ENCODE results near the gene TSEN2.
"Not testable (repeated sequence)": the region's sequence is repeated elsewhere in the genome, so short reads cannot be mapped to it uniquely, and the experiment has no call there.

The TSEN2 gene

GRCh38 chr3:12507591-12508281 lies 23.5 kb downstream of the TSEN2 start:
- DNase-seq = no peak

GRCh38 chr3:12508291-12508700 lies 24.0 kb downstream of the TSEN2 start:
- DNase-seq = no peak

GRCh38 chr3:12509466-12509865 lies 25.2 kb downstream of the TSEN2 start:
- DNase-seq = no peak

GRCh38 chr3:12512534-12513118 lies 28.3 kb downstream of the TSEN2 start:
- DNase-seq = no peak

GRCh38 chr3:12513694-12514446 lies 29.6 kb downstream of the TSEN2 start:
- DNase-seq = no peak

GRCh38 chr3:12515631-12516030 lies 31.4 kb downstream of the TSEN2 start:
- DNase-seq = no peak

- DNase-seq = no peak
These were observed 32.6 kb downstream of the TSEN2 start for GRCh38 chr3:12516873-12517272.

GRCh38 chr3:12518261-12519028 lies 34.2 kb downstream of the TSEN2 start:
- no peak for DNase-seq

GRCh38 chr3:12521010-12521409 lies 36.7 kb downstream of the TSEN2 start:
- no peak for DNase-seq

- no peak for DNase-seq
These were observed 38.4 kb downstream of the TSEN2 start for GRCh38 chr3:12522721-12523120.

- no peak for DNase-seq
These were observed 43.5 kb downstream of the TSEN2 start for GRCh38 chr3:12527757-12528143.

GRCh38 chr3:12532182-12532581 lies 47.9 kb downstream of the TSEN2 start:
- no peak for DNase-seq

- no peak for DNase-seq
These were observed 52.1 kb downstream of the TSEN2 start for GRCh38 chr3:12536423-12536822.

- DNase-seq = no peak
These were observed 57.3 kb downstream of the TSEN2 start for GRCh38 chr3:12541625-12542024.

GRCh38 chr3:12543497-12543896 lies 59.2 kb downstream of the TSEN2 start:
- DNase-seq = not testable (repeated sequence)

GRCh38 chr3:12544652-12545472 lies 60.6 kb downstream of the TSEN2 start:
- no peak for DNase-seq

- DNase-seq = no peak
These were observed 61.2 kb downstream of the TSEN2 start, which contains the start of gene MKRN2OS for GRCh38 chr3:12545473-12545791. MKRN2OS (minus strand) TSS chr3:12545499; CDS start chr3:12545464, 35 bp downstream.

- no peak for DNase-seq
These were observed 65.9 kb downstream of the TSEN2 start for GRCh38 chr3:12549971-12550760.

- DNase-seq = no peak
These were observed 69.7 kb downstream of the TSEN2 start for GRCh38 chr3:12553921-12554391.

GRCh38 chr3:12556314-12556689 lies 72.0 kb downstream of the TSEN2 start:
- no peak for DNase-seq

- peak; percentile 33 for DNase-seq
These were observed 72.6 kb downstream of the TSEN2 start, which contains the start of gene MKRN2 for GRCh38 chr3:12556690-12557472. MKRN2 (plus strand) TSS chr3:12557087; CDS start chr3:12557151, 64 bp downstream.
